ENCODE measurements around the gene SPHKAP. TPM values are rescaled to one million over a fixed set of nuclear protein-coding genes. Genes with fewer than 3 reads are reported as not detected.

Gene SPHKAP
- total and polyA plus RNA-seq, 2 of the 4 experiments (the other 2 are of a cell fraction): not detected

DNA sequence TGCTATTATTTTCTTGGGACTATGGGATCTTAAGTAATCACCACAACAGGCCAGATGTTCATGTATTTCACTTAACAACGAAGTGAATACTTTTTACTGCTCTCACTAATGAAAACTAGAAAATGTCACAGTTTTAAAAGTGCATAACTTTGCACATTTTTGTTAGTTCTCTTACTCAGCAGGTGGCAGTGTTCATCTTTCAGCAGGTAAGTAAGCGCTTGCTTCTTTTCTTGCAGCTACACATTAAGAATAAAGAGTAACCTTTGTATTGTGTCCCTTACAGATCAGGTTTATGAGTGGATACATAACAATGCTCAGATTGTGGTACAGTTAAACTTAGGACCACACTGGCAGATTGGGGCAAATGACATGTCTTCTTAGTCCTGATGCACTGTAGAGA, 249.1 kb downstream of the SPHKAP start:
- POLR2A ChIA-PET (ENCODE audit: unreplicated experiment): no interaction called here
- TF ChIP-seq RAD21 (IDR thresholded peaks at IDR 0.05; ENCODE audit: low read length): no peak
- TF ChIP-seq CEBPB (IDR thresholded peaks at IDR 0.05; ENCODE audit: low read depth, low read length): no peak
- no peak for TF ChIP-seq MAFK (IDR thresholded peaks at IDR 0.05; ENCODE audit: low read depth, low read length)
- no CpG with 5 or more reads among the region's 2 CpGs for WGBS, 2 experiments (ENCODE audit: extremely low coverage in 2 of 2, insufficient read length in 1 of 2)
- in situ Hi-C loops (cut with MboI; ENCODE audit: low sequenced_read_pairs): no loop called here
- no peak overlapping the region for H4K91ac ChIP-seq (ENCODE audit: insufficient read depth, low read depth, low read length)
- H4K5ac ChIP-seq (ENCODE audit: low read depth, low read length): no peak overlapping the region
- H2AK9ac ChIP-seq (replicated peaks; ENCODE audit: low read depth, low read length, poor library complexity): no peak overlapping the region
- H3K4ac ChIP-seq (ENCODE audit: low read depth, low read length): no peak overlapping the region
- no peak for ATAC-seq (ENCODE audit: low read depth)
- no peak overlapping the region for H2AFZ ChIP-seq (replicated peaks; ENCODE audit: low read length, poor library complexity)
- H2BK5ac ChIP-seq (ENCODE audit: low read depth, low read length, poor library complexity, severe bottlenecking): no peak overlapping the region
- no peak overlapping the region for H3K9ac ChIP-seq (ENCODE audit: low read depth, low read length)
- no peak for DNase-seq
- no peaks in the 10 kb centered on the region for H3K36me3 ChIP-seq (ENCODE audit: control insufficient read depth, insufficient read depth, low read length)
- no peak overlapping the region for H2BK15ac ChIP-seq (ENCODE audit: low read depth, low read length)
- CTCF ChIA-PET: no interaction called here
- H3K27me3 ChIP-seq (ENCODE audit: control insufficient read depth, insufficient read depth, low read length): no peaks in the 10 kb centered on the region
- H3K4me3 ChIP-seq (ENCODE audit: insufficient read depth, low read depth, low read length): no peak overlapping the region
- H3K14ac ChIP-seq (replicated peaks; ENCODE audit: low read depth, low read length): no peak overlapping the region
- no peak overlapping the region for H3K27ac ChIP-seq (ENCODE audit: insufficient read depth, low read length)
- no peaks in the 10 kb centered on the region for H3K9me1 ChIP-seq (ENCODE audit: insufficient read depth, low read length)
- no peaks in the 10 kb centered on the region for H3K4me1 ChIP-seq (ENCODE audit: control insufficient read depth, insufficient read depth, low read length)
- intact Hi-C loops (cut with micrococcal nuclease): no loop called here
- dilution Hi-C loops (cut with HindIII; ENCODE audit: low sequenced_read_pairs, unreplicated experiment): no loop called here
- no peak overlapping the region for H2BK20ac ChIP-seq (ENCODE audit: low read depth, low read length)
- no peak overlapping the region for H2BK120ac ChIP-seq (ENCODE audit: low read depth, low read length)
- no peak overlapping the region for H3K4me2 ChIP-seq (ENCODE audit: low read depth, low read length)
- no peak overlapping the region for H3K18ac ChIP-seq (ENCODE audit: low read depth, low read length)
- H3K79me1 ChIP-seq (ENCODE audit: low read depth in 1 of 2, low read length in 2 of 2): no peaks in the 10 kb centered on the region
- H4K8ac ChIP-seq (ENCODE audit: low read depth in 2 of 2, low read length in 2 of 2): no peak overlapping the region
- H3K23ac ChIP-seq (ENCODE audit: low read depth, low read length): no peak overlapping the region
- H4K20me1 ChIP-seq (ENCODE audit: insufficient read depth, low read length): no peaks in the 10 kb centered on the region
- H3K56ac ChIP-seq (ENCODE audit: extremely low read depth, insufficient read depth, low read length): no peak overlapping the region
- BruUV-seq (replicated peaks): no TSS peak
- peaks cover 2% of the 10 kb centered on the region; the same call in 1 of the 2 replicates for H3K9me3 ChIP-seq (ENCODE audit: control insufficient read depth, insufficient read depth, low read length)
- no peak overlapping the region for H2AK5ac ChIP-seq (ENCODE audit: low read depth, low read length)

All from IMR-90 (cell line).